A549 (cell line): ENCODE results near the gene DARS1. TPM values are rescaled to one million over a fixed set of nuclear protein-coding genes. Genes with fewer than 3 reads are reported as not detected.

Experiments used
- ATAC-seq, 2 experiments: fragments of 200-7000 bp in 1 of 2; fragments of >200 bp in 1 of 2; cut with Nextera tagmentation in 1 of 2; cut with Tn5 transposase in 1 of 2; 3 replicates each; pipeline versions ENCODE4 v1.8.0 to v1.9.1; 2018 to 2020; ENCODE audit warnings: mild to moderate bottlenecking in 1 of 2, moderate library complexity in 1 of 2
- CTCF ChIA-PET: fragments of 300-600 bp; sonication (Branson Sonifier 250); formaldehyde crosslinking; extraction: SDS; loops from one replicate; lab custom pipeline; 2021; ENCODE audit warnings: antibody characterized with exemption, inconsistent platforms; lab: Yijun Ruan, JAX
- POLR2A ChIA-PET: fragments of 350-600 bp; formaldehyde crosslinking; extraction: SDS; loops from one replicate; lab custom pipeline; 2021; ENCODE audit warnings: antibody characterized with exemption, inconsistent platforms; lab: Yijun Ruan, JAX
- DNase-seq, 2 experiments: peaks; one replicate each; pipeline versions ENCODE4 v3.0.0 to v3.0.0-alpha.2; 2011 to 2016; ENCODE audit warnings: low read depth in 1 of 2, low spot score in 1 of 2
- FAIRE-seq: peaks from 2 replicates; lab custom pipeline; 2011; peaks lifted over from hg19 to GRCh38; lab: Jason Lieb, UNC
- H3K27ac ChIP-seq, 2 experiments: fragments of >200 bp; sonication (Bioruptor Twin); formaldehyde crosslinking; 3 replicates each; pipeline ENCODE4 v1.5.1; 2016 to 2017
- H3K4me1 ChIP-seq: fragments of >200 bp; sonication (Bioruptor Twin); formaldehyde crosslinking; 3 replicates; pipeline ENCODE4 v1.6.1; 2016
- H3K4me2 ChIP-seq: fragments of >200 bp; sonication (Bioruptor Twin); formaldehyde crosslinking; 3 replicates; pipeline ENCODE4 v1.6.1; 2016
- H3K4me3 ChIP-seq: fragments of >200 bp; sonication (Bioruptor Twin); formaldehyde crosslinking; 3 replicates; pipeline ENCODE4 v1.5.1; 2016
- H3K9me3 ChIP-seq: fragments of >200 bp; sonication (Bioruptor Twin); formaldehyde crosslinking; 3 replicates; pipeline ENCODE4 v1.6.1; 2016
- CBX2 ChIP-seq: fragments of 200-600 bp; sonication (generic); IDR thresholded peaks from 2 replicates; pipeline ENCODE4 v1.6.1; 2016; ENCODE audit warnings: low read depth, mild to moderate bottlenecking, borderline replicate concordance
- CHD2 ChIP-seq: fragments of 150-350 bp; IDR thresholded peaks from 2 replicates; pipeline ENCODE4 v1.6.1; 2014; ENCODE audit warnings: low read length; ENCODE audit not compliant: partially characterized antibody
- CTCF ChIP-seq: fragments of >200 bp; sonication (Bioruptor Twin); formaldehyde crosslinking; IDR thresholded peaks from 3 replicates; pipeline ENCODE4 v1.5.1; 2016
- E2F6 ChIP-seq: IDR thresholded peaks from 2 replicates; pipeline ENCODE4 v1.6.1; 2012; ENCODE audit warnings: low read depth, borderline replicate concordance
- EP300 ChIP-seq, 2 experiments: fragments of >200 bp; sonication (Bioruptor Twin); formaldehyde crosslinking; IDR thresholded peaks; 2 replicates in 1 of 2; 3 replicates in 1 of 2; pipeline ENCODE4 v1.6.1; 2016 to 2017
- ESRRA ChIP-seq: fragments of 150-350 bp; IDR thresholded peaks from 2 replicates; pipeline ENCODE4 v1.6.1; 2014; ENCODE audit warnings: mild to moderate bottlenecking, low read length, borderline replicate concordance
- FOSB ChIP-seq: fragments of 250-450 bp; sonication (Bioruptor Pico); IDR thresholded peaks from 2 replicates; pipeline ENCODE4 v1.5.0; 2020; ENCODE audit warnings: mild to moderate bottlenecking, moderate library complexity
- HDAC2 ChIP-seq: fragments of 200-600 bp; sonication (generic); IDR thresholded peaks from 2 replicates; pipeline ENCODE4 v1.6.1; 2016
- JUNB ChIP-seq: fragments of >200 bp; sonication (Bioruptor Twin); formaldehyde crosslinking; IDR thresholded peaks from 2 replicates; pipeline ENCODE4 v1.6.1; 2016
- KDM1A ChIP-seq: fragments of 200-600 bp; sonication (generic); IDR thresholded peaks from 2 replicates; pipeline ENCODE4 v1.6.1; 2016; ENCODE audit warnings: low read depth, mild to moderate bottlenecking
- MAFK ChIP-seq: fragments of 450-650 bp; IDR thresholded peaks from 2 replicates; pipeline ENCODE4 v1.6.1; 2014; ENCODE audit not compliant: partially characterized antibody
- NR3C1 ChIP-seq: fragments of >200 bp; sonication (Bioruptor Twin); formaldehyde crosslinking; IDR thresholded peaks from 3 replicates; pipeline ENCODE4 v1.6.1; 2017
- PHF8 ChIP-seq: fragments of 200-600 bp; sonication (generic); IDR thresholded peaks from 2 replicates; pipeline ENCODE4 v1.6.1; 2016; ENCODE audit warnings: low read depth, mild to moderate bottlenecking, antibody characterized with exemption, moderate library complexity, borderline replicate concordance
- RARB ChIP-seq: fragments of 250-450 bp; sonication (Bioruptor Pico); IDR thresholded peaks from 2 replicates; pipeline ENCODE4 v1.8.0; 2021; ENCODE audit warnings: mild to moderate bottlenecking, moderate library complexity
- RFX5 ChIP-seq: fragments of 450-650 bp; IDR thresholded peaks from 2 replicates; pipeline ENCODE4 v1.7.1; 2014; ENCODE audit warnings: antibody characterized with exemption, mild to moderate bottlenecking, moderate library complexity
- SREBF2 ChIP-seq: fragments of 450-650 bp; IDR thresholded peaks from 2 replicates; pipeline ENCODE4 v1.6.1; 2014; ENCODE audit warnings: mild to moderate bottlenecking, moderate library complexity
- ZFP36 ChIP-seq: fragments of 450-650 bp; IDR thresholded peaks from 2 replicates; pipeline ENCODE4 v1.6.1; 2014; ENCODE audit warnings: borderline replicate concordance; ENCODE audit not compliant: partially characterized antibody
- ZNF302 ChIP-seq: fragments of 250-450 bp; sonication (Bioruptor Pico); IDR thresholded peaks from 2 replicates; pipeline ENCODE4 v1.9.0; 2021; ENCODE audit warnings: inconsistent platforms, mild to moderate bottlenecking, moderate library complexity
- WGBS: methylation state at CpG from one replicate; pipeline ENCODE4 v1.1.6; 2017; ENCODE audit errors: missing lambda C conversion rate; 5-methylcytosine and 5-hydroxymethylcytosine counted together
- polyA plus RNA-seq, 4 experiments: library from polyadenylated mRNA; depleted of rRNA in 3 of 4; stranded (reverse); fragments of >200 nt; fragmentation: RNase III in 1 of 4; extraction: RNeasy Plus Mini Kit Qiagen cat#74134 plus additional on column Dnase treatment in 1 of 4; gene quantifications; 2 replicates in 3 of 4; 3 replicates in 1 of 4; pipeline ENCODE4 v1.2.3, GENCODE V29; 2011 to 2017
- TF ChIP-seq, protein P1 (sequence below): fragments of 250-450 bp; sonication (Bioruptor Pico); IDR thresholded peaks from 2 replicates; pipeline ENCODE4 v1.5.0; 2021; ENCODE audit warnings: mild to moderate bottlenecking, moderate library complexity, borderline replicate concordance

The DARS1 gene
- polyA plus RNA-seq, 2 of the 4 experiments (the other 2 are of a cell fraction), result 83.8 to 130 TPM

DNA sequence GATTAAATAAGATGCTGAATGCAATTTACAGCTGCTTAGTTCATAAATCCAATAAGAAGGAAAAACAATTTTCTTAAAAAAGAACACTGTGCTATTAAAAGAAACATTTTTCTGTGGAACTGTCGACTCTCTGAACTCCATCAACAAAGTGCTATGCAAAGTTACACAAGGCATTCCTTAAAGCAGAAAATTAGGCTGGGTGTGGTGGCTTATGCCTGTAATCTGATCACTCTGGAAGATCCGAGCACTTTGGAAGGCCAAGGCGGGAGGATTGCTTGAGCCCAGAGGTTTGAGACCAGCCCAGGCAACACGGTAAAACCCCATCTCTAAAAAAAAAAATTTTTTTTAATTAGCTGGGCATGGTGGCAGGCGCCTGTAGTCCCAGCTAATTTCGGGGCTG, 122.2 kb downstream of the DARS1 start:
- WGBS, result 85% methylated on average over 6 of the region's 6 CpGs

GRCh38 chr2:135862718-135863117, 122.7 kb downstream of the DARS1 start:
- Histone ChIP-seq H3K27ac (no peak overlapping the region), H3K4me1 (no peaks in the 10 kb centered on the region), H3K9me3 (no peaks in the 10 kb centered on the region), H3K4me2 (no peak overlapping the region), H3K4me3 (no peak overlapping the region)
- ATAC-seq (no peak), DNase-seq (no peak), FAIRE-seq (no peak)
- TF ChIP-seq KDM1A (no peak), EP300 (IDR thresholded peaks at IDR 0.05) (no peak), FOSB (no peak), ESRRA (no peak), E2F6 (no peak), MAFK (no peak), SREBF2 (no peak), HDAC2 (no peak), NR3C1 (no peak), RFX5 (no peak), JUNB (no peak), RARB (CRISPR knock-in tag) (no peak), CHD2 (no peak), ZFP36 (no peak), CBX2 (no peak)
- POLR2A ChIA-PET, result no interaction called here
- CTCF ChIA-PET, result no interaction called here
- WGBS, result 87% methylated on average over 4 of the region's 4 CpGs

More for the DNA sequence above, 122.2 kb downstream of the DARS1 start:
- H3K4me3 ChIP-seq, result no peak overlapping the region
- DNase-seq (no peak), FAIRE-seq (no peak), ATAC-seq (no peak)
- CTCF ChIA-PET, result interaction anchor here (1.7 kb wide), 1 partner anchor 66 kb away, joined by 4 read pairs; no protein-coding TSS in a partner anchor
- H3K27ac ChIP-seq, result no peak overlapping the region
- TF ChIP-seq PHF8 (no peak), ZNF302 (CRISPR knock-in tag) (no peak), CTCF (no peak)
- TF ChIP-seq, protein P1, sequence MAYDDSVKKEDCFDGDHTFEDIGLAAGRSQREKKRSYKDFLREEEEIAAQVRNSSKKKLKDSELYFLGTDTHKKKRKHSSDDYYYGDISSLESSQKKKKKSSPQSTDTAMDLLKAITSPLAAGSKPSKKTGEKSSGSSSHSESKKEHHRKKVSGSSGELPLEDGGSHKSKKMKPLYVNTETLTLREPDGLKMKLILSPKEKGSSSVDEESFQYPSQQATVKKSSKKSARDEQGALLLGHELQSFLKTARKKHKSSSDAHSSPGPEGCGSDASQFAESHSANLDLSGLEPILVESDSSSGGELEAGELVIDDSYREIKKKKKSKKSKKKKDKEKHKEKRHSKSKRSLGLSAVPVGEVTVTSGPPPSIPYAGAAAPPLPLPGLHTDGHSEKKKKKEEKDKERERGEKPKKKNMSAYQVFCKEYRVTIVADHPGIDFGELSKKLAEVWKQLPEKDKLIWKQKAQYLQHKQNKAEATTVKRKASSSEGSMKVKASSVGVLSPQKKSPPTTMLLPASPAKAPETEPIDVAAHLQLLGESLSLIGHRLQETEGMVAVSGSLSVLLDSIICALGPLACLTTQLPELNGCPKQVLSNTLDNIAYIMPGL (CRISPR knock-in tag), result no peak
- POLR2A ChIA-PET, result no interaction called here
- H3K9me3 ChIP-seq, result no peaks in the 10 kb centered on the region
- no peak overlapping the region for H3K4me2 ChIP-seq
- H3K4me1 ChIP-seq, result no peaks in the 10 kb centered on the region

Other genes starting within 250 kb of the DARS1 start
- gene UBXN4, start 243.8 kb downstream of the DARS1 start, polyA plus RNA-seq (2011; rRNA removed), result 129 and 134 TPM in 2 replicates
- 58.2 to 72.8 TPM (median 70.8 TPM) in 3 replicates for gene UBXN4, start 243.8 kb downstream of the DARS1 start, polyA plus RNA-seq (2017; fragmentation: RNase III; extraction: RNeasy Plus Mini Kit Qiagen cat#74134 plus additional on column Dnase treatment)
- 0.03 and 0.04 TPM in 2 replicates for gene LCT, start 148.4 kb downstream of the DARS1 start, polyA plus RNA-seq (2011; rRNA removed)
- 0.01 to 0.05 TPM (median 0.04 TPM) in 3 replicates for gene LCT, start 148.4 kb downstream of the DARS1 start, polyA plus RNA-seq (2017; fragmentation: RNase III; extraction: RNeasy Plus Mini Kit Qiagen cat#74134 plus additional on column Dnase treatment)
- gene MCM6, start 109.2 kb downstream of the DARS1 start, polyA plus RNA-seq (2011; rRNA removed), result 53.9 and 59.6 TPM in 2 replicates
- gene MCM6, start 109.2 kb downstream of the DARS1 start, polyA plus RNA-seq (2017; fragmentation: RNase III; extraction: RNeasy Plus Mini Kit Qiagen cat#74134 plus additional on column Dnase treatment), result 61.4 to 65.8 TPM (median 63.9 TPM) in 3 replicates
- 0.16 and 0.61 TPM in 2 replicates for gene CXCR4, start 132.5 kb upstream of the DARS1 start, polyA plus RNA-seq (2011; rRNA removed)
- gene CXCR4, start 132.5 kb upstream of the DARS1 start, polyA plus RNA-seq (2017; fragmentation: RNase III; extraction: RNeasy Plus Mini Kit Qiagen cat#74134 plus additional on column Dnase treatment), result 0.09 to 0.12 TPM (median 0.12 TPM) in 3 replicates